ENCODE results near the gene KIRREL3. TPM values are rescaled to one million over a fixed set of nuclear protein-coding genes. Genes with fewer than 3 reads are reported as not detected.
A peak's percentile ranks its signal among the peaks of the same experiment; 100 is the strongest.

KIRREL3 gene
- total and polyA plus RNA-seq, 2 experiments from 2014 or later = 16.1 to 35.6 TPM

- Histone ChIP-seq H3K4me1 (ENCODE audit: insufficient read depth) (peaks cover 24% of the 10 kb centered on the region), H3K79me2 (ENCODE audit: insufficient read depth) (peaks cover 25% of the 10 kb centered on the region), H3K9ac (no peak overlapping the region), H3F3A (ENCODE audit: insufficient read depth) (peaks cover 18% of the 10 kb centered on the region), H3K9me3 (ENCODE audit: low read depth) (no peaks in the 10 kb centered on the region), H4K20me1 (ENCODE audit: insufficient read depth) (no peaks in the 10 kb centered on the region), H3K4me2 (ENCODE audit: unreplicated experiment) (no peak overlapping the region), H3K9me2 (ENCODE audit: insufficient read depth) (no peaks in the 10 kb centered on the region), H3K27ac (no peak overlapping the region), H3K27me3 (replicated peaks; ENCODE audit: insufficient read depth) (no peaks in the 10 kb centered on the region), H3K4me3 (no peak overlapping the region), H3K36me3 (ENCODE audit: low read depth) (no peaks in the 10 kb centered on the region), H2AFZ (no peak overlapping the region)
- in situ Hi-C loops (cut with MboI) = no loop called here
- 56 to 58% methylated on average over 7 of the region's 7 CpGs for WGBS, 2 experiments (ENCODE audit: low coverage in 1 of 2, low lambda C conversion rate in 2 of 2, missing lambda C conversion rate in 2 of 2)
- no peak for TF ChIP-seq EZH2phosphoT487 (IDR thresholded peaks at IDR 0.05; ENCODE audit: insufficient read depth, low read depth)
- no peak for TF ChIP-seq EZH2 (IDR thresholded peaks at IDR 0.05; ENCODE audit: insufficient read depth, poor library complexity, severe bottlenecking)
- DNase-seq = peak; percentile 8
Observed at GRCh38 chr11:126830216-126830806, 170.3 kb downstream of the KIRREL3 start.

GRCh38 chr11:126829716-126830115 lies 170.9 kb downstream of the KIRREL3 start:
- Histone ChIP-seq H3K4me2 (ENCODE audit: unreplicated experiment) (no peak overlapping the region), H3K4me3 (no peak overlapping the region), H3K79me2 (ENCODE audit: insufficient read depth) (peaks cover 24% of the 10 kb centered on the region), H3K27me3 (replicated peaks; ENCODE audit: insufficient read depth) (no peaks in the 10 kb centered on the region), H3K9me3 (ENCODE audit: low read depth) (no peaks in the 10 kb centered on the region), H3F3A (ENCODE audit: insufficient read depth) (peaks cover 12% of the 10 kb centered on the region), H3K9ac (no peak overlapping the region), H3K36me3 (ENCODE audit: low read depth) (no peaks in the 10 kb centered on the region), H3K9me2 (ENCODE audit: insufficient read depth) (no peaks in the 10 kb centered on the region), H3K27ac (no peak overlapping the region), H2AFZ (no peak overlapping the region), H4K20me1 (ENCODE audit: insufficient read depth) (no peaks in the 10 kb centered on the region), H3K4me1 (ENCODE audit: insufficient read depth) (peaks cover 18% of the 10 kb centered on the region)
- DNase-seq = no peak
- TF ChIP-seq EZH2 (IDR thresholded peaks at IDR 0.05; ENCODE audit: insufficient read depth, poor library complexity, severe bottlenecking) (no peak), EZH2phosphoT487 (IDR thresholded peaks at IDR 0.05; ENCODE audit: insufficient read depth, low read depth) (no peak)
- in situ Hi-C loops (cut with MboI) = no loop called here
- WGBS, 2 experiments (ENCODE audit: low coverage in 1 of 2, low lambda C conversion rate in 2 of 2, missing lambda C conversion rate in 2 of 2) = 84 to 96% methylated on average over 2 of the region's 2 CpGs

GRCh38 chr11:126824035-126824607 lies 176.4 kb downstream of the KIRREL3 start:
- H3K4me3 ChIP-seq = no peak overlapping the region
- no peak overlapping the region for H3K4me2 ChIP-seq (ENCODE audit: unreplicated experiment)
- H3K9me3 ChIP-seq (ENCODE audit: low read depth) = no peaks in the 10 kb centered on the region
- no peaks in the 10 kb centered on the region for H3K27me3 ChIP-seq (replicated peaks; ENCODE audit: insufficient read depth)
- in situ Hi-C loops (cut with MboI) = no loop called here
- no peak for TF ChIP-seq EZH2phosphoT487 (IDR thresholded peaks at IDR 0.05; ENCODE audit: insufficient read depth, low read depth)
- TF ChIP-seq EZH2 (IDR thresholded peaks at IDR 0.05; ENCODE audit: insufficient read depth, poor library complexity, severe bottlenecking) = no peak
- no peaks in the 10 kb centered on the region for H4K20me1 ChIP-seq (ENCODE audit: insufficient read depth)
- H3K4me1 ChIP-seq (ENCODE audit: insufficient read depth) = no peaks in the 10 kb centered on the region
- H3K27ac ChIP-seq = no peak overlapping the region
- H3K36me3 ChIP-seq (ENCODE audit: low read depth) = 0 out of 2 replicates have a peak, but pooled peaks cover 3% of the 10 kb centered on the region
- H3F3A ChIP-seq (ENCODE audit: insufficient read depth) = no peaks in the 10 kb centered on the region
- H3K79me2 ChIP-seq (ENCODE audit: insufficient read depth) = no peaks in the 10 kb centered on the region; the same call in 1 of the 2 replicates
- H3K9me2 ChIP-seq (ENCODE audit: insufficient read depth) = no peaks in the 10 kb centered on the region
- no peak for DNase-seq
- H2AFZ ChIP-seq = no peak overlapping the region
- H3K9ac ChIP-seq = no peak overlapping the region
- 75 to 77% methylated on average over 7 of the region's 7 CpGs for WGBS, 2 experiments (ENCODE audit: low coverage in 1 of 2, low lambda C conversion rate in 2 of 2, missing lambda C conversion rate in 2 of 2)

GRCh38 chr11:126823274-126823673 lies 177.3 kb downstream of the KIRREL3 start:
- no peaks in the 10 kb centered on the region for H3K9me3 ChIP-seq (ENCODE audit: low read depth)
- no peak overlapping the region for H3K27ac ChIP-seq
- in situ Hi-C loops (cut with MboI) = no loop called here
- TF ChIP-seq EZH2 (IDR thresholded peaks at IDR 0.05; ENCODE audit: insufficient read depth, poor library complexity, severe bottlenecking) (no peak), EZH2phosphoT487 (IDR thresholded peaks at IDR 0.05; ENCODE audit: insufficient read depth, low read depth) (no peak)
- H3K4me1 ChIP-seq (ENCODE audit: insufficient read depth) = peaks cover 2% of the 10 kb centered on the region
- H2AFZ ChIP-seq = no peak overlapping the region
- H3F3A ChIP-seq (ENCODE audit: insufficient read depth) = peaks cover 1% of the 10 kb centered on the region; the same call in 1 of the 2 replicates
- H3K36me3 ChIP-seq (ENCODE audit: low read depth) = 0 out of 2 replicates have a peak, but pooled peaks cover 3% of the 10 kb centered on the region
- no peak overlapping the region for H3K4me3 ChIP-seq
- no peak overlapping the region for H3K4me2 ChIP-seq (ENCODE audit: unreplicated experiment)
- no peak for DNase-seq
- no peak overlapping the region for H3K9ac ChIP-seq
- no peaks in the 10 kb centered on the region for H3K27me3 ChIP-seq (replicated peaks; ENCODE audit: insufficient read depth)
- H4K20me1 ChIP-seq (ENCODE audit: insufficient read depth) = no peaks in the 10 kb centered on the region
- no peaks in the 10 kb centered on the region for H3K9me2 ChIP-seq (ENCODE audit: insufficient read depth)
- peaks cover 3% of the 10 kb centered on the region; the same call in 1 of the 2 replicates for H3K79me2 ChIP-seq (ENCODE audit: insufficient read depth)
